ENCODE measurements around the gene RNPS1. TPM values are rescaled to one million over a fixed set of nuclear protein-coding genes. Genes with fewer than 3 reads are reported as not detected.

RNPS1 gene
- total and polyA plus RNA-seq, 2 of the 4 experiments (the other 2 are of a cell fraction): 57.5 to 192 TPM

DNA sequence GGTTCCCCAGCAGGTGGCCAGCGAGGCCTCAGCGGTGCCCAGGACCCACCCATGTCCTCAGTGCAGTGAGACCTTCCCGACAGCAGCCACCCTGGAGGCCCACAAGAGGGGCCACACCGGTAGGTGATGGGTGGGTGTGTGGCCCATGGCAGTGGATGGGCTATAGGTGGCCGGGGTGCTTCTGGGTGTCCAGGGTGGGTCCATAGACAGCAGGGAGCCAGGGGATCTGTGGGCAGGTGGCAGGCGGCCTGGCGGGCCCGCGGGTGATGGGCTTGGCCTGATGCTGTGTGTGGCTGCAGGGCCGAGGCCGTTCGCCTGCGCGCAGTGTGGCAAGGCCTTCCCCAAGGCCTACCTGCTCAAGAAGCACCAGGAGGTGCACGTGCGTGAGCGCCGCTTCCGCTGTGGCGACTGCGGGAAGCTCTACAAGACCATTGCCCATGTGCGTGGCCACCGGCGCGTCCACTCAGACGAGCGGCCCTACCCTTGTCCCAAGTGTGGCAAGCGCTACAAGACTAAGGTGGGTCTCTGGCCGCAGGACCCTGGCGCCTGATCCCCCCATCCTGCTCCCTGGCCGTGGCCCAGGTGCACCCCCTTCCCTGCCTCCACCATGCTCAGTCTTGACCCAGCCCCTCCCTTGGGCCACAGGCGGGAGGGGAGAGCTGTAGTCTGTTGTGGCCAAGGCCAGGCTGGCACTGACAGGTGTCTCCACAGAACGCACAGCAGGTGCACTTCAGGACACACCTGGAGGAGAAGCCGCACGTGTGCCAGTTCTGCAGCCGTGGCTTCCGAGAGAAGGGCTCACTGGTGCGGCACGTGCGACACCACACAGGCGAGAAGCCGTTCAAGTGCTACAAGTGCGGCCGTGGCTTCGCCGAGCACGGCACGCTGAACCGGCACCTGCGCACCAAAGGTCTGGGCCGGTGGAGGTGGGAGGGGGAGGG is 33.8 kb downstream of the RNPS1 start:
- H3K4ac ChIP-seq (ENCODE audit: low read depth, low read length): no peak overlapping the region
- BruUV-seq (replicated peaks): no TSS peak
- no peak overlapping the region for H4K91ac ChIP-seq (ENCODE audit: insufficient read depth, low read depth, low read length)
- H4K5ac ChIP-seq (ENCODE audit: low read depth, low read length): no peak overlapping the region
- intact Hi-C loops (cut with micrococcal nuclease) (no loop called here), dilution Hi-C loops (cut with HindIII; ENCODE audit: low sequenced_read_pairs, unreplicated experiment) (no loop called here), in situ Hi-C loops (cut with MboI; ENCODE audit: low sequenced_read_pairs) (no loop called here)
- ChIA-PET POLR2A (ENCODE audit: unreplicated experiment) (no interaction called here), CTCF (no interaction called here)
- peaks cover 18% of the 10 kb centered on the region for H4K20me1 ChIP-seq (ENCODE audit: insufficient read depth, low read length)
- H3K4me1 ChIP-seq (ENCODE audit: control insufficient read depth, insufficient read depth, low read length): peaks cover 5% of the 10 kb centered on the region; the same call in 1 of the 2 replicates
- peaks cover 9% of the 10 kb centered on the region for H3K27me3 ChIP-seq (ENCODE audit: control insufficient read depth, insufficient read depth, low read length)
- no peak overlapping the region for H3K27ac ChIP-seq (ENCODE audit: insufficient read depth, low read length)
- H2BK5ac ChIP-seq (ENCODE audit: low read depth, low read length, poor library complexity, severe bottlenecking): no peak overlapping the region
- peaks cover 0 to 4% of the 10 kb centered on the region in 2 experiments; a peak in 2 of 4 replicates for H3K79me1 ChIP-seq (ENCODE audit: low read depth in 1 of 2, low read length in 2 of 2)
- H2BK120ac ChIP-seq (ENCODE audit: low read depth, low read length): no peak overlapping the region
- H2BK20ac ChIP-seq (ENCODE audit: low read depth, low read length): no peak overlapping the region
- no peaks in the 10 kb centered on the region for H3K9me3 ChIP-seq (ENCODE audit: control insufficient read depth, insufficient read depth, low read length)
- H2AK9ac ChIP-seq (replicated peaks; ENCODE audit: low read depth, low read length, poor library complexity): no peak overlapping the region
- no peak overlapping the region for H3K9ac ChIP-seq (ENCODE audit: low read depth, low read length)
- H3K9me1 ChIP-seq (ENCODE audit: insufficient read depth, low read length): no peaks in the 10 kb centered on the region
- no peak overlapping the region for H3K14ac ChIP-seq (replicated peaks; ENCODE audit: low read depth, low read length)
- TF ChIP-seq, protein P1, sequence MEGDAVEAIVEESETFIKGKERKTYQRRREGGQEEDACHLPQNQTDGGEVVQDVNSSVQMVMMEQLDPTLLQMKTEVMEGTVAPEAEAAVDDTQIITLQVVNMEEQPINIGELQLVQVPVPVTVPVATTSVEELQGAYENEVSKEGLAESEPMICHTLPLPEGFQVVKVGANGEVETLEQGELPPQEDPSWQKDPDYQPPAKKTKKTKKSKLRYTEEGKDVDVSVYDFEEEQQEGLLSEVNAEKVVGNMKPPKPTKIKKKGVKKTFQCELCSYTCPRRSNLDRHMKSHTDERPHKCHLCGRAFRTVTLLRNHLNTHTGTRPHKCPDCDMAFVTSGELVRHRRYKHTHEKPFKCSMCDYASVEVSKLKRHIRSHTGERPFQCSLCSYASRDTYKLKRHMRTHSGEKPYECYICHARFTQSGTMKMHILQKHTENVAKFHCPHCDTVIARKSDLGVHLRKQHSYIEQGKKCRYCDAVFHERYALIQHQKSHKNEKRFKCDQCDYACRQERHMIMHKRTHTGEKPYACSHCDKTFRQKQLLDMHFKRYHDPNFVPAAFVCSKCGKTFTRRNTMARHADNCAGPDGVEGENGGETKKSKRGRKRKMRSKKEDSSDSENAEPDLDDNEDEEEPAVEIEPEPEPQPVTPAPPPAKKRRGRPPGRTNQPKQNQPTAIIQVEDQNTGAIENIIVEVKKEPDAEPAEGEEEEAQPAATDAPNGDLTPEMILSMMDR (conservative IDR thresholded peaks at IDR 0.05; ENCODE audit: low read depth, low read length): no peak
- TF ChIP-seq RCOR1 (IDR thresholded peaks at IDR 0.05; ENCODE audit: insufficient replicate concordance, low read length): no peak
- no peak for TF ChIP-seq POLR2A (IDR thresholded peaks at IDR 0.05; ENCODE audit: low read depth, low read length)
- TF ChIP-seq BHLHE40 (IDR thresholded peaks at IDR 0.05; ENCODE audit: low read depth, low read length): no peak
- H3K23ac ChIP-seq (ENCODE audit: low read depth, low read length): no peak overlapping the region
- no peak for ATAC-seq (ENCODE audit: low read depth)
- 97% methylated on average over 17 of the region's 51 CpGs; no CpG with 5 or more reads in 1 of the 2 experiments for WGBS, 2 experiments (ENCODE audit: extremely low coverage in 2 of 2, insufficient read length in 1 of 2)
- no peak overlapping the region for H2AFZ ChIP-seq (replicated peaks; ENCODE audit: low read length, poor library complexity)
- no peak overlapping the region for H3K18ac ChIP-seq (ENCODE audit: low read depth, low read length)
- H4K8ac ChIP-seq (ENCODE audit: low read depth in 2 of 2, low read length in 2 of 2): no peak overlapping the region
- no peak overlapping the region for H3K4me3 ChIP-seq (ENCODE audit: insufficient read depth, low read depth, low read length)
- H3K4me2 ChIP-seq (ENCODE audit: low read depth, low read length): no peak overlapping the region
- no peak overlapping the region for H3K56ac ChIP-seq (ENCODE audit: extremely low read depth, insufficient read depth, low read length)
- H3K36me3 ChIP-seq (ENCODE audit: control insufficient read depth, insufficient read depth, low read length): peaks cover 54% of the 10 kb centered on the region
- no peak overlapping the region for H2AK5ac ChIP-seq (ENCODE audit: low read depth, low read length)
- H2BK15ac ChIP-seq (ENCODE audit: low read depth, low read length): no peak overlapping the region
- DNase-seq: no peak

All from IMR-90 (cell line).